Left renal cortex interstitium (tissue), 4 donors: ENCODE data around the gene RCOR2. TPM values are rescaled to one million over a fixed set of nuclear protein-coding genes. Genes with fewer than 3 reads are reported as not detected.

Experiments used
- DNase-seq, 4 donors: peaks; one replicate each; pipeline ENCODE4 v3.0.0-alpha.2; 2013; ENCODE audit warnings: low read depth in 4 of 4, low spot score in 2 of 4, missing footprints in 1 of 4
- polyA plus RNA-seq, 4 donors: library from polyadenylated mRNA; unstranded; fragments of 120-200 nt; gene quantifications; one replicate each; pipeline ENCODE4 v1.2.1, GENCODE V29; 2013; ENCODE audit not compliant: insufficient read length in 4 of 4

Gene RCOR2
- polyA plus RNA-seq, 4 donors = 9.7 to 17.2 (median 13.5) TPM

DNA sequence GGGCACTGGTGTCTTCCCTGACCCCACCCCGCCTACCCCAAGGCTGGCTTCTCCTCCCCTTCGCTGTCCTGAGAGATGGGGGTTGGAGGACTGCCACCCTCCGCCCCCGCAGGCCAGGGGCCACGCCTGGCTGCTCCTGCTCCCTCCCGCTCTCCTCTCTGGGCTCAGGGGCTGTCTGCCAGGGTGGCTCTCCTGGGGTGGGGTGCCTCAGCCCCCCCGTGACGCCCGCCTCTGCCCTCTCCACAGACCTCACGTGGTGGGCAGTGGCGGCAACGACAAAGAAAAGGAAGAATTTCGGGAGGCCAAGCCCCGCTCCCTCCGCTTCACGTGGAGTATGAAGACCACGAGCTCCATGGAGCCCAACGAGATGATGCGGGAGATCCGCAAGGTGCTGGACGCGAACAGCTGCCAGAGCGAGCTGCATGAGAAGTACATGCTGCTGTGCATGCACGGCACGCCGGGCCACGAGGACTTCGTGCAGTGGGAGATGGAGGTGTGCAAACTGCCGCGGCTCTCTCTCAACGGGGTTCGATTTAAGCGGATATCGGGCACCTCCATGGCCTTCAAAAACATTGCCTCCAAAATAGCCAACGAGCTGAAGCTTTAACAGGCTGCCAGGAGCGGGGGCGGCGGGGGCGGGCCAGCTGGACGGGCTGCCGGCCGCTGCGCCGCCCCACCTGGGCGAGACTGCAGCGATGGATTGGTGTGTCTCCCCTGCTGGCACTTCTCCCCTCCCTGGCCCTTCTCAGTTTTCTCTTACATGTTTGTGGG, 8.1 kb downstream of the RCOR2 start:
- DNase-seq = no peak

DNA sequence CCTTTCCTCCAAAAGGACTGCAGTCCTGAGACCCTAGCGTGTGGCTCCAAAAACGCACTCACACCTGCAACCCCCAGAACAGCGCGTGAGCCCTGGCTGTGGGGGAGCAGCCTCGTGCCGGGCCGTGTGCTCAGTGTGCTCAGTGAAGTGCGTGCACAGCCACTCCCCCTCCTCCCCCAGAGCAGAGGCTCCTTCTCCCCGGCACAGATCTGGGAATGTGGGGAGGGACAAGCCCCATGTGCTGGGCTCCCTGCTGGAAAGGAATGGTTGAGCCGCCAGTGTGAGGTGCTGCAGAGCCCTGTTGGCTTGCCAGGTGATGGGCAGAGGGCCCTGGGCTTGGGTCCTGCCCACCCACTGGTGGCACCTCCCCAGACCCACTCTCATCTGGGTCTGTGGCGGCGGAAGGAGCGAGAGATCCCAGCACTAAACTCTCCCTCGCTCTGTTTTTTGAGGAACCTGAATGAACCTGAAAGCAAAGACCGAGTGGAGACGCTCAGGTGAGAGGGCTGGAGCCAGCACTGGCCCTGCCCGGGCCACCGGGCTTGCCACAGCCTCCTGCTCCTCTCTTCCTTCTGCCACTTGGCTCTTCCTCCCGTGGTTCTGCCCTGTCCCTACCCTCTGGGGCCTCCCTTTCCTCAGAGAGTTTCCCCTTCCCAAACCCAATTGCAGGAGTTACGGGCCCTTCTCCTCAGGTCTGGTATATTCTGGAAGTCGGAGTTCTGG, 9.0 kb downstream of the RCOR2 start:
- no peak for DNase-seq

DNA sequence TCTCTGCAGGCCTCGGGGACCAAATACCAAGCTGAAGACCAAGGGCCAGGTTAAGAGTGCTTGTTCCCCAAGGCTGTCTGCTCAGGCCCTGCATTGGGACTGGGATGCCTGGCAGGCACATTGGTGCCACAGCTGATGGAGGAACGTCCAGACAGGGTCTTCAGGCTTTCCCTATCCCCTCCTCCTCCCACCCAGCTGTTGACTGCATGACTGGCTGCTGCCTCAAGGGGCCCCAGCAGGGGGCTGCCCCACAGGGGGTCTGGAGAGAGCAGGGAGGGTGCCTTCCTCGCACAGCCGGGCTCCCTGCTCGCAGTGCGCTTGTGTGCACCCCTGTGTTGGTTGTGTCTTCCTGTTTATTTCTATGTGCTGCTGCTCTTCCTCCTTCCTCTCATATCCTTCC, 9.9 kb downstream of the RCOR2 start:
- no peak for DNase-seq

DNA sequence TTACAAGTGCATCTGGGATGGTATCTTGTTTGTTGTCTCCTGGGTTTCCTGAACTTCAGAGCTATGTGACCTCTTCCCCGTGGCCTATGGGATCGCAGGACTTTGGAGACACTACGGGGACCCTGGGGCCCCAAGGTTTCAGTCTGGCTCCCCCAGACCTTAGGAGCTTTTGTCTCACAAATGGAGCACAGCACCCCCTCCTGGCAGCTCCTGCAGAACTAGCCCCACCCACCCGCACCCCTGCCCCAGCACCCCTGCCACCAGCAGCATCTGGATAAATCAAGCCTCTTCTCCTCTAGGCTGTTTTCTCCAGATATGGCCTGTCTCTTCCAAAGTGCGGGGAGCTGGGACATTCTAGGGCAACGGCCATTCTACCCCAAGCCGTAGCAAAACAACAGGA, 10.4 kb downstream of the RCOR2 start:
- no peak for DNase-seq

DNA sequence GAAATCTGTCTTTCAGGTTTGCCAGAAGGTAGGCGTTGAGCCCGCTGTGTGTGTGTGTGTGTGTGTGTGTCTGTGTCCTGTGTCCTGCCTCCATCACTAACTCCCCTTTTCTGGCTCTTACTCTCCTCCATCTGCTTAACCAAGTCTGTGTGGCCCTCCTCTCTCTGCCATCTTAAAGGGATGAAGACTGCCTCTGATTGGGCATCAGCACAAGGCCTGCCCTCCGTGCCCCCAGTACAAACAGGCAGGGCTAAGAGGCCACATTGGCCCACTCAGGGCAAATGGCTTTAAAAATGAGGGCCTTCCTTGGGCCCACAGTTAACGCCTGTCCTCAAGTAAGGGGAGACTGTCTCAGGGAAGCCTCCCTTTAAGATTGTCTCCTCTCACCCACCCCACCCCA, 10.9 kb downstream of the RCOR2 start:
- no peak for DNase-seq

DNA sequence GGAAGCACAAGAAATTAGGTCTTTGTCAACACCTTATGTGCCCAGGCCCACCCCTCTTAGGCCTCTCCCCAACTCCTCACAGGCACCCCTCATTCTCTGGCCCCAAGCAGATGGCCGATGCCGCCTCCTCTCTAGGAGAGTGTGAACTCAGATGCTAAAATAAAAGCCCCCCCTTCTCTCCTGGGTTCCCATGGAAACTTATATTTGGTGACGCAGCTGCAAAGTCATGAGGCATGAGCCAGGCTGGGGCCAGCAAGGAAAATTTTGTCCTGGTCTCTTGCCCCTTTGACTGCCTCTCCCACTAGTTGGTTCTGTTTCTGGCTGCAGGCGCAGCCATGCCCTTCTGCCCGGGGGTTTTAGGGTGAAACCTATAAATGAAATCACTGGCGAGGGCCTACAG, 11.8 kb downstream of the RCOR2 start:
- DNase-seq = no peak

DNA sequence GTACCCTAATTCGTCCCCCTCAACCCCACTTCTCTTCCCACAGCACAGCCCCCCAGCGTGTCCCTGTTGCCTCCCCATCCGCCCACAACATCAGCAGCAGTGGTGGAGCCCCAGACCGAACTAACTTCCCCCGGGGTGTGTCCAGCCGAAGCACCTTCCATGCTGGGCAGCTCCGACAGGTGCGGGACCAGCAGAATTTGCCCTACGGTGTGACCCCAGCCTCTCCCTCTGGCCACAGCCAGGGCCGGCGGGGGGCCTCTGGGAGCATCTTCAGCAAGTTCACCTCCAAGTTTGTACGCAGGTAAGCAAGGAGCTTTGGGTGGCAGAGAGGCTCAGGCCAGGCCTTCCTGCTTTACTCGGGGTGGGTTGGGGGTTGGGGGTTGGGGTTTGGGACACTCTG, 12.2 kb downstream of the RCOR2 start:
- DNase-seq = no peak

DNA sequence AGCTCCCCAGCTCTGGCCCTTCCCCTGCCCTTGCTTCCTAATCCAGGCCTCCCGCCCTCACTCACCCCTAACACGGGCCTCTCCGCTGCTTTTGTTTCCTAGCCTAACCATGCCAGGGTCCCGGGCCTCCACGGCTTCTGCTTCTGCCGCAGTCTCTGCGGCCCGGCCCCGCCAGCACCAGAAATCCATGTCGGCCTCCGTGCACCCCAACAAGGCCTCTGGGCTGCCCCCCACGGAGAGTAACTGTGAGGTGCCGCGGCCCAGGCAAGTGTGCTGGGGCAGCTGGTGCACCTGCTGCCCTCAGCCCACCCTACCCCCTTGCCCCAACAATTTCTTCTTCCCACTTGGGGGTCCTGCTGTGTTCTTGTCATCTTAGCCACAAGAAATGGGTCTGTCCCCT, 13.1 kb downstream of the RCOR2 start:
- DNase-seq = no peak

DNA sequence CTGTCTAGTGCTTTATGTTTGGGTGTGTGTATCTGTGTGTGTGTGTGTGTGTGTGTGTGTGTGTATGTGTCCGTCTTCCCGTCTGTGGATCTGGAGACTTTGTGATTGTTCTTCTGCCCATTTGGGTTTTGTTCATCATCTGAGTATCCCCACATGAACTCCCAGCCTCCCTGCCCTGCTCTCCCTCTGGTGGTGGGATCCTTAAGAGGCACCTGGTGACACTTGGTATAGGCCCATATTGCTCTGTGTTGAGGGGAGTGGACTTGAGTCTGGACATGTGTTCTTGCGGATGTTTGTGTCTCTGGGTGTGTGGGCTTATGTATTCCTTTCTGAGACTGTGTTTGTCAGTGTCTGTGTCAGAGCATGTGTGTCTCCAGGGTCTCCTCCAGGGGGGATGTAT, 15.3 kb downstream of the RCOR2 start:
- DNase-seq = no peak

DNA sequence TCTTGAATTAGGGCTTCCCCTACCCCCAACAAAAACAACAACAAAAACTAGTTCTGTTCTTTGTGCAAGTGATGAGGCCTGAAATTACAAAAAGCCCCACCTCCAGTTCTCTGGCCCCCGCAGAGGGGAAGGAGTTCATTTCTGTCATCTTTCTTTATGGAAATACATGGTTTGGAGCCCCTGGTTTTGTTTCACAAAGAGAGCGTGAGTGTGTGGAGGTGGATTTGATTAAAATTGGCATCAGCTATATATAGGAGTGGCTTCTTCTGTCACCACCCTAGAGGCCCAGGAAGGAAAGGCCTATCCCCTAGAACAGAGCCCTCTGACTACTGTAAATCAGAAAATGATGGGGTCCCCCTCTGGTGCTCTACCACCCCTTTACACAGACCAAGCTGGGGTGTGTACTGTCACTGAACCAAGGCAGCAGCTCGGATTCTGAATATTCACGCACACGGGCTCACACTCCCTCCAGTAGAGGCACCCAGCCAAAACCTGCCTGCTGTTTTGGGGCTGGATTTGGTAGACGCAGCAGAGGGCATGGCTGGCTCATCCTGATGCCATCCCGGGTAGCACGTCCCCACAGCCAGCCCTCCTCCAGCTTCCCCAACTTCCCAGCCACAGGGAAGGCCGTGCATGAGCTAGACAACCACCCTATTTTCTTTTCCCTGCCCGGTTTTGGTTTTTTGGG, 19.4 kb downstream of the RCOR2 start:
- DNase-seq = no peak

DNA sequence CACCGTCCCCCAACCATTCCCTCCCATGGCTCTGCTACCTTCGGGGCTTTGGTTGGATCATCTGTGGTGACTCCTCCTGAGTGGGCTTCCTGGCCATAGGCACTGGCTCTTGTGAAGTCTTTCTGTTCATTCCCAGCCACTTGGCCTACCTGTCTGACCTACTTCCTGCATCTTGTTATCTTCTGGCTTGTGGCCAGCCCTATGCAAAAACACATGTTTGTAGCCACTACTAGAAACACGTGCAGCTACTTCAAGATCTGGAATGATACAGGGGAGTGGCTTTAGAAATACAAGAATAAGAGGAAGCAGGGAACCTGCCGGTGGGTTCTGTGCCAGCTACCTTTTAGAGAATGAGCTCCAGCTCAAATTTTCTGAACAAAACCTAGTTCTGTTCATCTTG, 20.9 kb downstream of the RCOR2 start:
- no peak for DNase-seq

DNA sequence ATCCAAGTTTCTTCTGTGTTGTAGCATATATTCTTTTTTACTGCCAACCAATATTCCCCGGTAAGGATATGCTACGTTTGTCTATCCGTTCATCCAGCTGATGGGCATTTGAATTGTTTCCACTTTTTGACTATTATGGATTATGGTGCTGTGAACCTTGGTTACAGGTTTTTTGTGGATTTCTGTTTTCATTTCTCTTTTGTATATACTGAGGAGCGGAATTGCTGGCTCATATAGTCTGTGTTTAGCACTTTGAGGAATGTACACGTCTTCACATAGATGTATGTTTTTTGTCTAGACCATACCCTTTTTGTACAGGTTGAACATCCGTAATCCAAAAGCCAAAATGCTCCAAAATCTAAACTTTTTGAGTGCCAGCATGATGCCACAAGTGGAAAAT, 23.6 kb downstream of the RCOR2 start:
- DNase-seq = no peak

DNA sequence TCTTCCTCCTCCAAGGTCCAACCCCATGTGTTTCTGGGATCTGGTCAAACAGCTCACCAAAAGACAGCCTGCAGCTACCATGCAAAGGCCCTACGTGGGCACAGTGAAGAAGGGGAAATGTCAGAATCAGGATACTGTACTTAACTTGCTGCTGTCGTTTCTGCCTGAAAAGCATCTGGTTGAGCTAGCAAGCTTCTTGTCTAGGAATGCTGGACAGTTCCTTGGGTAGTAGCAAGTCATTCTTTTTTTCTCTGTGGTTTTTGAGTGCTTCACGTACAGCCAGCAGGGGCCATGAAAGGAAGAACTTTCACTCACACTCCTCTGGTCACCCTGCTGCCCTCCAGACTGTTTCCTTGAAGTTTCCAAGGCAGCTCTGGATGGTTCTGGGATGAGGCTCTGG, 24.7 kb downstream of the RCOR2 start:
- no peak for DNase-seq

DNA sequence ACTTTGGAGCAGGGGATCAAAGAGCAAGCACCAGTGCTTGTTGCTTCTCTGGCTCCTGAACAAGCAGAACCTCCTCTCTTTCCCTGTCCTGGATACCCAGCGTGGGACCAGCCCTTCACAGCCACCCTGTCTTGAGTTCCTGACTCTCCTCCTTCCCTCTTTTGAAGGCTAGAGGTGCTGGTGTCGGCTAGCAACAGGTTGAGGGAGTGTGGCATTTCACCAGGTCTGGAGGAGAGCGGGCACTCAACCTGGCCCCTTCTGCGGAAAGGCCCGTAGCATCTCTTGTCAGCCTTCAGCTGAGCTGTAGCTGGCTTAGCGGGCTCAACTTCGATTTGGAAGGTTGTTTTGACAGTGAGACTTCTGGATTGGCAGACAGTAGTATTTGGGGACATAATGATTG, 26.6 kb downstream of the RCOR2 start:
- no peak for DNase-seq

DNA sequence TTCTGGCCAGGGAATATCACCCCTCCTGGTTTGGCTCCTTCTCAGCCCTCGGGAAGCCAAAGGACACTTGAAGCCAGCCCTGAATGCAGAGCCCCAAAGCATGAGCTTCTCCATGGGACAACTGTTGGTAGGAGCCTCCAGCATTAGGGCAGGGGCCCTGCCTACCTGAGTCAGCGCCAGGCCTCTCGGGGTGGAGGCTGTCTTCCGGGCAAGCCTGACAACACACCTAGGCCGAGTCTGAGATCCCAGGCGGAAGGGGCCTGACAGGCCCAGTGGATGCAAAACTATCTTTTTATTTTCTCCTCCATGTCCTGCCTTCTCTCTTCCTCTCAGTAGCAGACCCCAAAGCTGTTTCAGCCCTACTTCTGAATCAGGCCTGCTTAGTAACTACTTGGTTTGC, 27.6 kb downstream of the RCOR2 start:
- DNase-seq = no peak

DNA sequence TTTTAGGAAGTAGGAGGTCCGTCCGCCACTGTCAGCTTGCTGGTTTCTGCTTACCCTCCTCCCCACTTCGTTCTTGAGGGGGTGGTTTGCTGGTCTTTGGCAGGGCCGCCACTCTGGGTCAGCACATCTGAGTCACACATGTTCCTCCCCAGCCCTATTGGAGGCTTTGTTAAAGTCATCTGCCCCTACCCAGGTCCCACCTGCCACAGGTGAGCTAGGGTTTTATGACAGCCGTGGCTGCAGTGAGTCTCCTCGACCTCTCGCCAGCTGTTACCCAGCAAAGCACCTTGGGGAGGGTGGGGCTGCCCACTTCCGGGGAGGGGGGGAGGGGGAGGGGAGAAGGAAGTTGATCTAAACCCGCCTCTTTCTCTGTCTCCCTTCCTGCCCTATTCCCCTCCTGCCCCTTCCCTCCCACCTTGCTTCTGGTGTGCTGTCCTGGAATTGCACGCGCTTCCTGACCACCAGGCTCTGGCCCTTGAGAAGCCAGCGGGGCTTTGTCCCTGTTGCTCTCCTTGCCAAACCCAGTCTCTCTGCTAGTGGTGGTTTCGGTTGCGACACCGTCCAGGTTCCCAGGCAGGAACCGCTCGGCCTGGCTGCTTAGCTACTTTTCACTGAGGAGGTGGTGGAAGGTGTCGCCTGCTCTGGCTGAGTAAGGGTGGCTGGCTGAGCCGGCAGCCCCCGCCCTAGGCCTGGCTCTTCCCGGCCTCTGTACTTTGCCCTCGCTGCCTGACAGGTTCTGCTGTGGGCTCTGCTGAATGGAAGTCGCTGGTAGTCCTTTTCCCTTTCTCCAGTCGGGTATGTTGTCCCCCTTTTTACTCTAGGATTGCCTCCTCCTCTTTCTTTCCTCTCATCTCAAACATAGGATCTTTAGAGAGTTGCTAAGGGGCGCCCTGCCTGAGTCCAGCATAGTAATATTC, 28.5 kb downstream of the RCOR2 start:
- no peak for DNase-seq

DNA sequence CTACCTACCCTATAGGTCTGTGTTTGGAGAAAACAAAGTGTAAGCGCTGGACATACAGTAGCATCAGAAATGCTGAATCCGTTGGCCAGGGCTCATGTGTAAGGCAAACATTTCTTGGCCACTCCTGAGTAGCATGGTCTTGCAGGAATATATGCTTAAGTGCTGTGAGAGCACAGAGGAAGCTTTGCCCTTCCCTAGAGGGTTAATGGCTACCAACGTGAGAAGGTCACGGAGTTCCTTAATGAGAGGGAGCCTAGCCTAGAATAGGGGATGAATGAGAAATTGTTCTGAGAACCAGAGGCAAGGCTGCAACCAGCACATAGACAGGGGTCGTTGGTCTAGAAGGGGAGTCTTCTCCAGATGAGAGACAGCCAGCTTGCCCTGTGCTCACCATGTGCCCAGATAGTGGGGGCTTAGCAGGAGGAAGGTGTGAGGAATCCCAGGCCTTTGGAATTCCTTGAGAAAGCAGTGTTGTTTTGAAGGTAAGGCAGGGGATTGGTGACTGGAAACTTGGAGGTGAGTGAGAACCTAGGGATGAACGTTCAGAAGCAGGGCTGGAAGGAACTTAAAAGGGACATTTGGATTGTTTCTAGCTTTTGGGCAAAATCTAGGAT, 29.5 kb downstream of the RCOR2 start:
- no peak for DNase-seq

DNA sequence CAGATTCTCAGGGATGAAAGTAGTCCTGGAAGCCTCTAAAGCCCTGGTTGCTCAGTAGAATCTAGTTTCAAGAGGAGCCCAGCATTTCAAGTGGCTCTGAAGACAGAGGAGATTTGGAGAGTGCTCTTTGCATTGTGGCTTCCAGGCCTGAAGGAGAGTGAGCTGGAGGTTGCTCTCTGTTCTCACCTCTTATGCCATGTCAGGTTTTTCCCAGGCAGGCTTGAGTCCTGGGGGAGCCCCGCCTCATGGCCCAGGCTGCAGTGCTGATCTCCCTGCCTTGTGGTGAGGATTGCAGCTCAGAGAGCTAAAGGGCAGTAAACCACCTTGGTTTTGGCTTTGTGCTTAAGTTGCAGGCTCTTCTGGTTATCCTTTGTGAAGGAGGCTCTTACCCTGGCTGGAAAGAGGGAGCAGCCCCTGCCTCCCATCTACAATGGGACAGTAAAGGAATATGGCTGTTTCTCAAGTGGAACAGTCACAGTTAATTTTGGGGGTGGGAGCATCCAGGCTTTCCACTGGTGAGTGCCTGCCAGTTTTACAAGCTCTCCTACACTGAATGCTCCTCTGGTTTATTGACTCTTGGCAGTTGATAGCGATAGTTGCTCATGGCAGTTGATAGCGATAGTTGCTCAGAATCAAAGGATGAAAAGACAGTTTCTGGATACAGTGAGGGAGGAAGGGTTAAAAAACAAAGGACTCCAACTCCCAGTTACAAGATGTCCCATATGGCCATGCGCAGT, 32.6 kb downstream of the RCOR2 start:
- no peak for DNase-seq

DNA sequence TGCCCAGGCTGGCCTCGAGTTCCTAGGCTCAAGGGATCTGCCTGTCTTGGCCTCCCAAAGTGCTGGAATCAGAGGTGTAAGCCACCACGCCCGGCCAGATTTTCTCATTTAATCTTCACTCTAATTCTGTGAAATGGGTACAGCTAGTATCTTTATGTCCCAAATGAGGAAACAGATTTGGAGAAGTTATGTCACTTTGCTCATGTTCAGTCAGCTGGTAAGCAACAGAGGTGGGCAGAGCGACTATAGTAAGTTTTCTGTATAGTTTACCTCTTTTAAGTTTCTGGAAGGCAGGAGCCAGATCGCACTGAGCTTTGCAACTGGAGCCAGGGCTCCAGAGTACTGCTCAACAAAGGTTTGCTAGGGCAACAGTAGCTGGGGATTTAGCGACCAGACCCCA, 33.2 kb downstream of the RCOR2 start:
- DNase-seq = no peak
